GM12865 (cell line): Measurements from ENCODE around the gene HPS1.

Source experiments
- DNase-seq: peaks from one replicate; pipeline ENCODE4 v3.0.0; 2010; ENCODE audit warnings: low read depth
- H3K4me3 ChIP-seq: 2 replicates; pipeline ENCODE4 v1.5.1; 2011; ENCODE audit warnings: mild to moderate bottlenecking, low read depth, low read length, control low read depth
- CTCF ChIP-seq: IDR thresholded peaks from 2 replicates; pipeline ENCODE4 v1.5.1; 2011; ENCODE audit warnings: low read length, control low read depth, low read depth, inconsistent platforms; ENCODE audit not compliant: insufficient read depth; ENCODE audit errors: missing control alignments

HPS1 gene

GRCh38 chr10:98446661-98447221 lies at the start of gene HPS1:
Gene HPS1 (minus strand): TSS chr10:98446935. CDS start chr10:98443240, 3,695 bp downstream.
- DNase-seq = peak; percentile 91
- TF ChIP-seq CTCF = no peak

GRCh38 chr10:98492763-98493162 lies 46.0 kb upstream of the HPS1 start:
- no peak for TF ChIP-seq CTCF
- no peak overlapping the region for H3K4me3 ChIP-seq
- DNase-seq = no peak

More at GRCh38 chr10:98446661-98447221, at the start of gene HPS1:
- peak within 1 kb of the TSS; percentile 78 for H3K4me3 ChIP-seq

- TF ChIP-seq CTCF = no peak
- H3K4me3 ChIP-seq = no peak overlapping the region
- DNase-seq = no peak
Observed at GRCh38 chr10:98489561-98490481, 43.1 kb upstream of the HPS1 start.

- DNase-seq = no peak
- no peak overlapping the region for H3K4me3 ChIP-seq
- TF ChIP-seq CTCF = no peak
Observed at GRCh38 chr10:98488669-98489430, 42.1 kb upstream of the HPS1 start.

GRCh38 chr10:98487649-98488048 lies 40.9 kb upstream of the HPS1 start:
- peak; percentile 40 for DNase-seq
- no peak for TF ChIP-seq CTCF
- H3K4me3 ChIP-seq = no peak overlapping the region

- no peak for TF ChIP-seq CTCF
- H3K4me3 ChIP-seq = no peak overlapping the region
- no peak for DNase-seq
Observed at GRCh38 chr10:98486421-98486820, 39.7 kb upstream of the HPS1 start.
